Measurements from ENCODE around the gene EMC6. TPM values are rescaled to one million over a fixed set of nuclear protein-coding genes. Genes with fewer than 3 reads are reported as not detected.

Gene EMC6
- total RNA-seq, 1 donor from 2014 or later: 18.9 TPM

DNA sequence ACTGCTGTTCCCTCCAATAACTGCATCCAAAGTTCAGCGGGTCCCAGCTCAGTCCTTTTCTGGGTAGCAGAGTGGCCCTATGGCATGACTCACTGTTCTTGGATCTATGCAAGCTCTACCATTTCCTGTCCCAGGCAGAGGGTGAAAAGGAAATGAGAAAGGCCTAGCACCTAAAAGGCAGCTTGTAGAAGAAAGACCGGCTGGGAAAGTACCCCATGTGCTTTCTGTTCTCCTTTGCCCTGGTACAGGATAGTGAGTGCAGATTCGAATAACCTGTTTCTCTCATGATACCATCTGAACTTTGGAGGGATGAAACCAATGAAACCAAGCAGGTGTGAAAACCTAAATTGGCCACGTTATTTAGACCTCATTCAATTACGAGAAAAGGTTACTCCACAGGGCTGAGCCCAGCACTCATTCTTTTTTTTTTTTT lies 42.4 kb downstream of the EMC6 start:
- Histone ChIP-seq H3K27ac (no peak overlapping the region), H3K4me3 (no peak overlapping the region), H3K4me1 (no peaks in the 10 kb centered on the region), H3K36me3 (peaks cover 0 to 38% of the 10 kb centered on the region in 2 donors), H3K9me3 (no peaks in the 10 kb centered on the region), H3K27me3 (no peaks in the 10 kb centered on the region)
- TF ChIP-seq, protein P1, sequence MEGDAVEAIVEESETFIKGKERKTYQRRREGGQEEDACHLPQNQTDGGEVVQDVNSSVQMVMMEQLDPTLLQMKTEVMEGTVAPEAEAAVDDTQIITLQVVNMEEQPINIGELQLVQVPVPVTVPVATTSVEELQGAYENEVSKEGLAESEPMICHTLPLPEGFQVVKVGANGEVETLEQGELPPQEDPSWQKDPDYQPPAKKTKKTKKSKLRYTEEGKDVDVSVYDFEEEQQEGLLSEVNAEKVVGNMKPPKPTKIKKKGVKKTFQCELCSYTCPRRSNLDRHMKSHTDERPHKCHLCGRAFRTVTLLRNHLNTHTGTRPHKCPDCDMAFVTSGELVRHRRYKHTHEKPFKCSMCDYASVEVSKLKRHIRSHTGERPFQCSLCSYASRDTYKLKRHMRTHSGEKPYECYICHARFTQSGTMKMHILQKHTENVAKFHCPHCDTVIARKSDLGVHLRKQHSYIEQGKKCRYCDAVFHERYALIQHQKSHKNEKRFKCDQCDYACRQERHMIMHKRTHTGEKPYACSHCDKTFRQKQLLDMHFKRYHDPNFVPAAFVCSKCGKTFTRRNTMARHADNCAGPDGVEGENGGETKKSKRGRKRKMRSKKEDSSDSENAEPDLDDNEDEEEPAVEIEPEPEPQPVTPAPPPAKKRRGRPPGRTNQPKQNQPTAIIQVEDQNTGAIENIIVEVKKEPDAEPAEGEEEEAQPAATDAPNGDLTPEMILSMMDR (IDR thresholded peaks at IDR 0.05): no peak
- TF ChIP-seq POLR2A (IDR thresholded peaks at IDR 0.05) (no peak), POLR2AphosphoS5 (IDR thresholded peaks at IDR 0.05; ENCODE audit: insufficient read depth in 1 of 2, low read depth in 1 of 2) (no peak)
- no peak for DNase-seq (ENCODE audit: extremely low spot score in 2 of 2)
- intact Hi-C loops (cut with DNase I): no loop called here

DNA sequence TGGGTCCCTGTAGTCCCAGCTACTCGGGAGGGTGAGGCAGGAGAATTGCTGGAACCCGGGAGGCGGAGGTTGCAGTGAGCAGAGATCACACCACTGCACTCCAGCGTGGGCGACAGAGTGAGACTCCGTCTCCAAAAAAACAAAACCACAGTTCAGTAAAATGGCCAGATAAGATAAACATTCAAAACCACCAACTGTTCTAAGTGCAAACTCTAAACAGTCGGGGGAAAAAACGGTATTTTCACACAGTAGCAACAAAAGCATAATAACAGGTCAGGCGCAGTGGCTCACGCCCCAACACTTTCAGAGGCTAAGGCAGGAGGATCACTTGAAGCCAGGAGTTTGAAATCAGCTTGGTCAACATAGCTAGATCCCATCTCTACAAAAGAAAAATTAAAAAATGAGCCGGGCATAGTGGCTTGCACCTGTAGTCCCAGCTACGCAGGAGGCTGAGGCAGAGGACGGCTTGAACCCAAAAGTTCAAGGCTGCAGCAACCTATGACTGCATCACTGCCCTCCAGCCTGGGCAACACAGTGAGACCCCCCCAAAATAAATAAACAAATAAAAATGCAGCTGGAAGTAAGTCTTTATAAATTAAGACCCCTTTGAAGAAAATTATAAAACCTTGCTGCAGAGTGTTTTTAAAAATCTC lies 44.3 kb downstream of the EMC6 start:
- TF ChIP-seq POLR2AphosphoS5 (IDR thresholded peaks at IDR 0.05; ENCODE audit: insufficient read depth in 1 of 2, low read depth in 1 of 2) (no peak), POLR2A (IDR thresholded peaks at IDR 0.05) (no peak)
- TF ChIP-seq, protein P1 (IDR thresholded peaks at IDR 0.05): no peak
- peaks cover 5% of the 10 kb centered on the region for H3K4me1 ChIP-seq
- H3K9me3 ChIP-seq: no peaks in the 10 kb centered on the region
- H3K27ac ChIP-seq: no peak overlapping the region
- intact Hi-C loops (cut with DNase I): no loop called here
- H3K4me3 ChIP-seq: no peak overlapping the region
- peaks cover 0 to 54% of the 10 kb centered on the region in 2 donors for H3K36me3 ChIP-seq
- no peaks in the 10 kb centered on the region for H3K27me3 ChIP-seq
- no peak for DNase-seq (ENCODE audit: extremely low spot score in 2 of 2)

DNA sequence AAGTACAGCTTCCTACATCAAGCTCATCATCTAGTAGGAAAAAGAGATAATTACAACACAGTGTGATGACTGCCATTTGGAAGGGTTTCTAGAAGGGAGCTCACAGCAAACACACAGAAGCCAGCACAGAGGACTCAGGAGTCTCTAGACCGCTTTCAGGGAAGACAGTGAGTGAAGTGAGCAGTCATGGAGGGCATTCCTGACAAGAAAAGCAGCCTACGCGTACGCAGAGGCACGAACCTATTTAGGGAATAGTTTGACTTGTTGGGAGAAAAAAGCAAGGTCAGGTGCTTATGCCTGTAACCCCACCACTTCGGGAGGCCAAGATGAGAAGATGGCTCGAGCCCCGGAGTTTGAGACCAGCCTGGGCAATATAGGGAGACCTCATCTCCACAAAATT lies 46.7 kb downstream of the EMC6 start:
- Histone ChIP-seq H3K27me3 (no peaks in the 10 kb centered on the region), H3K4me1 (peaks cover 19% of the 10 kb centered on the region), H3K27ac (no peak overlapping the region), H3K36me3 (peaks cover 0 to 64% of the 10 kb centered on the region in 2 donors), H3K4me3 (no peak overlapping the region), H3K9me3 (no peaks in the 10 kb centered on the region)
- no peak for DNase-seq (ENCODE audit: extremely low spot score in 2 of 2)
- TF ChIP-seq, protein P1 (IDR thresholded peaks at IDR 0.05): no peak
- TF ChIP-seq POLR2A (IDR thresholded peaks at IDR 0.05) (no peak), POLR2AphosphoS5 (IDR thresholded peaks at IDR 0.05; ENCODE audit: insufficient read depth in 1 of 2, low read depth in 1 of 2) (no peak)
- intact Hi-C loops (cut with DNase I): no loop called here

DNA sequence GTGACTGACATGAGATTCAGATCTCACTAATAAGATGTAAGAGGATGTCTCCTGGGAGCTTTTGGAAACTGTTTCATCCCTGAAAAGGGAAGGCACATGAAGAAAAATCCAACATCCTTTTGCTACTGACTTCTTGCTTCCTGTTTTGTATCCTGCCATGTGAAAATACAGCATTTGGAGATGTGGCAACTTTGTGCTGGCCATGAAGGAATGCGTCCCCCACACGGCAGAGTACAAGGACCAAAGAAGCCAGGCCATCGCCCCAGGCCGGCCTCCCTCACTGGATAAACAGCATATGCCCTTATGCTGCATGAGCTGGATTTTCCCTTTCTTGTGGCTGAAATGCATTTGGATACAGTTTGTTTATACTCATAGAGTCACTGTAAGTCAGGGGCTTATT lies 49.6 kb downstream of the EMC6 start:
- no peaks in the 10 kb centered on the region for H3K27me3 ChIP-seq
- TF ChIP-seq POLR2AphosphoS5 (IDR thresholded peaks at IDR 0.05; ENCODE audit: insufficient read depth in 1 of 2, low read depth in 1 of 2): no peak
- TF ChIP-seq POLR2A (IDR thresholded peaks at IDR 0.05): no peak
- TF ChIP-seq, protein P1 (IDR thresholded peaks at IDR 0.05): no peak
- H3K4me3 ChIP-seq: no peak overlapping the region
- DNase-seq (ENCODE audit: extremely low spot score in 2 of 2): no peak
- no peaks in the 10 kb centered on the region for H3K9me3 ChIP-seq
- intact Hi-C loops (cut with DNase I): no loop called here
- H3K36me3 ChIP-seq: peaks cover 0 to 59% of the 10 kb centered on the region in 2 donors
- no peak overlapping the region for H3K27ac ChIP-seq
- H3K4me1 ChIP-seq: peaks cover 42% of the 10 kb centered on the region

DNA sequence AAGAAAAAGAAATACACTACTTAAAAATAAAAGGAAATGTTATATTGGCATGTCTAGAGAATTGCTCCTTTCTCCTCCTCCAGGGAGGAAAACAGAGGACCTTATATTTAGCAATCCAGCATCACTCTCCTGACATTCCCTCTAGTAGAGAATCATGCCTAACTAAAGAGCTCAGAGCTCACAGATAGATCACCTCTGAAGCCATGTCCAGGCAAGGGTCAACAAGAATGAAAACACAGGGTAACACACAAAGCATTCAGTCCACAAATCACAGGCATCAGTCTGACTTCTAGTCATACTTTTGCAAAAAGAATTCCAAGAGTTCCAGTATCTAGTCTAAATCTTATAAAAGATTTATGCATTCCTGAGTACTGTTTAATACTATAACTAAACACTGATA lies 50.7 kb downstream of the EMC6 start:
- H3K36me3 ChIP-seq: peaks cover 0 to 54% of the 10 kb centered on the region in 2 donors
- peak overlapping the region; percentile 60 for H3K27ac ChIP-seq
- no peaks in the 10 kb centered on the region for H3K9me3 ChIP-seq
- no peak for DNase-seq (ENCODE audit: extremely low spot score in 2 of 2)
- no peaks in the 10 kb centered on the region for H3K27me3 ChIP-seq
- intact Hi-C loops (cut with DNase I): no loop called here
- TF ChIP-seq POLR2A (IDR thresholded peaks at IDR 0.05) (no peak), POLR2AphosphoS5 (IDR thresholded peaks at IDR 0.05; ENCODE audit: insufficient read depth in 1 of 2, low read depth in 1 of 2) (no peak)
- TF ChIP-seq, protein P1 (IDR thresholded peaks at IDR 0.05): no peak
- no peak overlapping the region for H3K4me3 ChIP-seq
- peaks cover 46% of the 10 kb centered on the region for H3K4me1 ChIP-seq

Data from vagina (tissue), 2 donors.